ENCODE results near the gene GSTT2.
"Not testable (repeated sequence)": the region's sequence is repeated elsewhere in the genome, so short reads cannot be mapped to it uniquely, and the experiment has no call there.

Gene GSTT2

DNA sequence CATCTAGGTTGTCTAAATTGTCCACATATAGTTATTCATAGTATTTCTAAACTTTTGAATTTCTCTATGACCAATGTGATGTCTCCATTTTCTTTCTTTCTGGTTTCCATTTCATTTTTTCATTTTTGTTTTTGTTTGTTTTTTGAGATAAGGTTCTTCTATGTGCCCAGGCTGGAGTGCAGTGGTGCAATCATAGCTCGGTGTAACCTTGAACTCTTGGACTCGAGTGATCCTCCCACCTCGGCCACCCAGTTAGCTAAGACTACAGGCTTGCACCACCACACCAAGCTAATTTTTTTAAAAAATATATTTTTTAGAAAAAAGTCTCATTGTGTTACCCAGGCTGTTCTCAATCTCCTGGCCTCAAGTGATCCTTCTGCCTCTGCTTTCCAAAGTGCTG is 17.2 kb downstream of the GSTT2 start:
- DNase-seq (no peak), ATAC-seq (no peak)
- Mint-ChIP-seq H3K4me1 (peaks cover 5% of the 10 kb centered on the region), H3K27me3 (no peaks in the 10 kb centered on the region), H3K9me3 (no peaks in the 10 kb centered on the region), H3K27ac (no peak overlapping the region), H3K4me3 (no peak overlapping the region)

DNA sequence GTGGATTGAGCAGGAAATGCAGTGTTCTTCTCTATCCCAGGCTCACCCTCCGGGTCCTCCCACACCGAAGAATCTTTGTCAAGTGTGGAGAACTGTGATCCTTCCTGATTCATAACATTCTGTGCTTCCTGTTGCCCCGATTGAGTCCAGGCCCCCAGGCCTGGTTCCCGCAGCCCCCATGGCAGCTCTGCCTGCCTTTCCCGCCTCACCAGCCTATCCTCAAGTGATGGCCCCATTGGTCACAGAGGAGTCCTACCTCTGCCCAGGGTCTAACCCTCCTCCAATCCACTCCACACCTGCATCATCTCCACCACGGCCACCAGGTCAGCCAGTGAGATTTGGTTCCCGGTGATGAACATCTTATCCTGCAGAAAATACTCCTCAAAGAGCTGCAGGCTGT is 19.8 kb downstream of the GSTT2 start:
- H3K4me3 Mint-ChIP-seq, H3K27ac Mint-ChIP-seq, H3K9me3 Mint-ChIP-seq, ATAC-seq, H3K27me3 Mint-ChIP-seq, DNase-seq, H3K4me1 Mint-ChIP-seq: not testable (repeated sequence)

DNA sequence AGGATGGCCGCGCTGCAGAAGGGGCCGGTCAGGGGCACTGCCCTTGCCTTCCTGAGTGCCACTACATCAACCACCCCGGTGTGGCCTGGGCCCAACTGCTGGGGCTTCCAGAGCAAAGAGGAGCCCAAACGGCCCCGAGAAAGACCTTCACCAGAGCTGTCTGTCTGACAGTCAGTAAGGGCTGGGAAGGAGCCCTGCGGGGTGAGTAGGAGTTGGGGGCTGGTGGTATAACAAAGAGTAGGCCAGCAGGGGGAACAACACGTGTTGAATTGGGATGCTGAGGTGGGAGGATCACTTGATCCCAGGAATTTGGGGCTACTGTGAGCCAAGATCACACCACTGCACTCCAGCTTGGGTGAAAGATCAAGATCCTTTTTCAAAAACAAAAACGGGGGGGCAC is 21.4 kb downstream of the GSTT2 start:
- DNase-seq (no peak), ATAC-seq (no peak)
- H3K4me1 Mint-ChIP-seq = peaks cover 2% of the 10 kb centered on the region
- no peaks in the 10 kb centered on the region for H3K9me3 Mint-ChIP-seq
- no peaks in the 10 kb centered on the region for H3K27me3 Mint-ChIP-seq
- no peak overlapping the region for H3K27ac Mint-ChIP-seq
- no peak overlapping the region for H3K4me3 Mint-ChIP-seq

DNA sequence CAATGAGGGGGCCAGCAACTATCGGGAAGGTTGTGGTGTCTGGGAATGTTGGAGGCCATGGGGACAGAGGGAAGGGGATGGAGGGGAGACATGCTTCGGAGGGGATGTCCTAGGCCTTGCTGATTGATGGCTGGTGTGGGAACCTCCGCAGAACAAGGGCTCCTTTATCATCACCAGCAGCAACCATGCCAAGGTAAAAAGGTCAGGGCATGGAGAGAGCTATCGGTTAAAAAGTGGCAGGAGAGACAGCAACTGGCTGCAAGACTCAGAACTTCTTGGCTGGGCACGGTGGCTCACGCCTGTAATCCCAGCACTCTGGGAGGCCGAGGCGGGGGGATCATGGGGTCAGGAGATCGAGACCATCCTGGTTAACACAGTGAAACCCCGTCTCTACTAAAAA is 22.3 kb downstream of the GSTT2 start:
- no peaks in the 10 kb centered on the region for H3K27me3 Mint-ChIP-seq
- DNase-seq = no peak
- H3K4me3 Mint-ChIP-seq = no peak overlapping the region
- H3K9me3 Mint-ChIP-seq = no peaks in the 10 kb centered on the region
- no peak overlapping the region for H3K27ac Mint-ChIP-seq
- H3K4me1 Mint-ChIP-seq = no peaks in the 10 kb centered on the region
- ATAC-seq = no peak

DNA sequence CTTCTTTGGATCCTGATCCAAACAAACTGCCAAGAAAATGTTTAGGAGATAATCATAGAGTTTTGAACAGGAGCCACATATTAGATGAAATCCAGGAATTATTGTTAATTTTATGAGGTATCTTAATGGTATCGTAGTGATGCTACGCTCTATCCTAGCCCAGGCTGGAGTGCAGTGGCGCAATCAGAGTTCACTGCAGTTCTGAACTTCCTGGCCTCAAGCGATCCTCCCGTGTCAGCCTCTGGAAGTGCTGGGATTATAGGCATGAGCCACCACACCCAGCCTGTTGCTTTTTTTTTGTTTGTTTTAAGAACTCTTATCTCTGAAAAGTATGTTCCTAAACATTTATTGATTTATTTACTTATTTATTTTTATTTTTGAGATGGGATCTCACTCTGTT is 22.9 kb downstream of the GSTT2 start:
- no peak overlapping the region for H3K27ac Mint-ChIP-seq
- no peak overlapping the region for H3K4me3 Mint-ChIP-seq
- H3K4me1 Mint-ChIP-seq = no peaks in the 10 kb centered on the region
- no peaks in the 10 kb centered on the region for H3K27me3 Mint-ChIP-seq
- ATAC-seq (no peak), DNase-seq (no peak)
- H3K9me3 Mint-ChIP-seq = no peaks in the 10 kb centered on the region

DNA sequence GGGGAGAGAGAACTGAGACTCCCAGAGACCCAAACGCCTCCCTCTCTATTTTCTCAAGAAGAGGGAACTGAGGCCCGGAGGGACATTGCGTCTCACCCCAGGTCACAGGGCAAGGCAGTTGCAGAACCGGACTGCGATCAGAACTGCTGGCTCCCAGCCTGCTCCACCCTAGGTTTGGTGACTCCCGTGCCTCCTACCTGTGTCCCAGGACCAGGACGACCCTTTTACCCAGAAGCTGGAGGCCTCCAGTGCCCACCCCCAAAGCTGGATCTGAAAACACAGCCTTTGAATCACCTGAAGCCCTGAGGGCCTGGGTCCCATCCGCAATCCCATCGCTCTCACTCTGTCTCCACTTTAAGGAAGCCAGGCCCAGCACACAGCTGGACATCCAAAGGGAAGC is 24.0 kb downstream of the GSTT2 start:
- H3K4me1 Mint-ChIP-seq = no peaks in the 10 kb centered on the region
- no peak for DNase-seq
- H3K9me3 Mint-ChIP-seq = no peaks in the 10 kb centered on the region
- no peak overlapping the region for H3K27ac Mint-ChIP-seq
- no peak for ATAC-seq
- no peak overlapping the region for H3K4me3 Mint-ChIP-seq
- H3K27me3 Mint-ChIP-seq = no peaks in the 10 kb centered on the region

DNA sequence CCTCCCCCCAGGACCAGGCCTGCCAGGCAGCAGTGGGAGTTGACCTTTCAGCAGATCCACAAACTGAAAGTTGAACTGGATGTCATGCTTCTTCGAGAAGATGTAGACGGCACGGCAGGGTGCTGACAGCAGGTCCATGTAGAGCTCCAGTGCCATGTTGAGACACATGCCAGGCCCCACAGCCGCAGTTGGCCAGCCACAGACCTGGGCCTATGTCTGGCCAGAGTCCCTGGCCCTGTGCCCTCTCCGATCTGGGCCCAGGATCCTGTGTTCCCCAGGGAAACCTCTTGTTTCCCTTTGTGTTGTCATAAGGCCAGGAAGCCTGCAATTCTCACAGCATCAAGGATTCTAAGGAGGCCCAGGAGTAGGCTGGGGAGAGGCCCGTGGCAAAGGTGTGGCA is 25.3 kb downstream of the GSTT2 start, which contains the start of gene GSTT4:
Gene GSTT4, minus strand, starts transcription at position 253 of the 400 bp plus-strand sequence. Its CDS starts 97 bp downstream, at position 156.
- Mint-ChIP-seq H3K4me1 (no peaks in the 10 kb centered on the region), H3K27me3 (no peaks in the 10 kb centered on the region), H3K27ac (peak within 1 kb of the TSS; percentile 15 to 71), H3K9me3 (no peaks in the 10 kb centered on the region), H3K4me3 (no peak within 1 kb of the TSS)
- ATAC-seq (no peak), DNase-seq (no peak)

DNA sequence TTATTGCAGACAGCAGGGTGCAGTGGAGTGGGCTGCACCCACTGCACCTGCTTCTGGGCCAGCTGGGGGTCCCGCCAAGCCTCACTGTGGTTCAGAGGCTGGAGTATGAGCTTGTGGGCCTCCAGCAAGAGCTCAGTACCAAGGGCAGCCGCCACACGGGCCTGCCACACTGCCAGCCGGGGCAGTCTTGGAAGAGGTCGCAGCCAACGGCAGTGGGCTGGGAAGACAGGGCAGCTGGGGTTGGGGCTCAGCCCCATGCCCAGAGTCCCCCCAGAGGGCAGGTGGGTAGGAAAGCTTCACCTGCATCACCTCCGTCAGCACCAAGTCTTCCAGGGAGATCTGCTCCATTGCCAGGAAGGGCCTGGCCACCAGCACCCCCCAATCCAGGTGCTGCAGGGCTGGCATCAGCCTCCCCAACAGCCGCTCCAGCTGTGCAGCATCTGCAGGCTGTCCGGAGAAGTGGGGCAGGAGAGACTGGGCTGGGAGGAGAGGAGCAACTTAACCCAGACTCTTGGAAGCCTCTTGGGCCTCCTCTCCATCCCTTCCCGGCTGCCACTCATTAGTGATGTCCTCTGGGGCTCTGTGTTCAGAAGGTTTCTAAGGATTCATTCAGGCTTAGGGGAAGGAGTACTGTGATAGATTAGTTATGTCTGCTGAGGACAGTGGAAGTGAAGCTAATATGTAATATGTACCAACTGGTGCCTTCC is 26.4 kb downstream of the GSTT2 start:
- H3K27ac Mint-ChIP-seq = no peak overlapping the region
- no peak overlapping the region for H3K4me3 Mint-ChIP-seq
- H3K27me3 Mint-ChIP-seq = no peaks in the 10 kb centered on the region
- no peaks in the 10 kb centered on the region for H3K9me3 Mint-ChIP-seq
- no peaks in the 10 kb centered on the region for H3K4me1 Mint-ChIP-seq
- no peak for DNase-seq
- ATAC-seq = no peak

DNA sequence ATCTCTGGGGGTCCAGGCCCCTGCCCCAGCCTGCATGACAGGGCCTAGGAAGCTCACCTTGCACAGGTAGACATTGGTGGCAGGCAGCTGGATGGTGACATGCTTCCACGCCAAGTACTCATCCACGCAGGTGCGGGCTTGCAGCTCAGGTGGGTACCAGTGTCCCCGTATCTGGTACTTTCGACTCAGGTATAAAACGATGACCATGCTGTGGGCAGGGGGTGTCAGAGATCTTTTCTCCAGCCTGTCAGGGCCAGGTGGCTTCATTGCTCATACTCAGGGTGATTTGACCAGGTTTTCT is 26.9 kb downstream of the GSTT2 start:
- ATAC-seq = no peak
- H3K4me3 Mint-ChIP-seq = no peak overlapping the region
- H3K4me1 Mint-ChIP-seq = no peaks in the 10 kb centered on the region
- DNase-seq = no peak
- H3K9me3 Mint-ChIP-seq = no peaks in the 10 kb centered on the region
- H3K27ac Mint-ChIP-seq = no peak overlapping the region
- no peaks in the 10 kb centered on the region for H3K27me3 Mint-ChIP-seq

DNA sequence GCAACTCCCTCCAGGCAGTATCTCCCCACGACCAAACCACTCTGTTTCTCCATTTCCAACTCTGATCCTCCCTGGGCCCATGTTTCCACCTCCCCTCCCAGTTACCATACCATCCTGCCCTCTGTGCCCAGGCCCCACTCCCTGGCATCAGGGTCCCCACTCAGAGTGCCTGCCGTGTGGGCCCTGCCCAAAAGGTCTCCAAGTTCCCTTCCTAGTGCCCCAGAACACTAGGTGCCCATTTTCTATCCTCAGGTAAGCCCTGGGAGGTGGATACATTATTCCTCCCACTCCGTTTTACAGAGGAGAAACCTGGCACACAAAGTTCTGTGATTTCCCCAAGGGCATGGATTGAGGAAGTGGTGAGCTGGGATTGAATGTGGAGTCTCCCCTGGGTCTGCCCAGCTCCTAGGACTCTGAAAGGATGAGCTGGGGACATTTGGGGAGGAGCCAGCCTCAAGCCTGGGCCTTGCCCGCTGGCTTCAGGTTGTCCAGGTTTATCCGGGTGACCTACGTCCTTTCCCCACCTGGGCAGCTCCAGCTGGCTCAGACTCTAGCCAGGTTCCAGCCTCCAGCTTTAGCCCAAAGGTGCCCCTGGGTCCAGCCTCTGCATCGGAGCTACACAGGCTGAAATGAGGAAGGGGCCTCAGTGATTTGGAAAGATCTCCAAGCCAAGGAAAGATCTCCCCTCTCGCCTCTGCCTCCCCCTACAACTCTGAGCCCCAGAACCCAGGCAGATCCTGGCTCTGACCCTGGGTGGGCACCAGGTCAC is 27.5 kb downstream of the GSTT2 start:
- H3K4me1 Mint-ChIP-seq = peaks cover 4% of the 10 kb centered on the region
- no peak overlapping the region for H3K4me3 Mint-ChIP-seq
- ATAC-seq = no peak
- DNase-seq = no peak
- no peaks in the 10 kb centered on the region for H3K9me3 Mint-ChIP-seq
- peak overlapping the region in 1 of 2 donors; percentile 84 for H3K27ac Mint-ChIP-seq
- H3K27me3 Mint-ChIP-seq = no peaks in the 10 kb centered on the region

DNA sequence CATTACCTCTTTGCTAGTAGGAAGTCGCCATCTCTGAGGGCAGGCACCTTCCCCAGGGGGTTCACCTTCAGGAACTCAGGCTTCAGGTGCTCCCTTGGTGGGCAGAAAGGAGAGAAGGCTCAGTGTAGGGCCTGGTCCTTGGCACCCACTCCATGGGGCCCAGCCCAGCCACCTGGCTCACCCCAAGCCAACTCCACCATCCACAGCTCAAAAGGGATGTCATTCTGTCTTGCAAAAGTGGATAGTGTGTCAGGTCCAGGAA is 28.0 kb downstream of the GSTT2 start:
- peaks cover 8% of the 10 kb centered on the region for H3K4me1 Mint-ChIP-seq
- ATAC-seq = no peak
- no peak overlapping the region for H3K4me3 Mint-ChIP-seq
- no peak for DNase-seq
- H3K9me3 Mint-ChIP-seq = no peaks in the 10 kb centered on the region
- no peaks in the 10 kb centered on the region for H3K27me3 Mint-ChIP-seq
- H3K27ac Mint-ChIP-seq = no peak overlapping the region

DNA sequence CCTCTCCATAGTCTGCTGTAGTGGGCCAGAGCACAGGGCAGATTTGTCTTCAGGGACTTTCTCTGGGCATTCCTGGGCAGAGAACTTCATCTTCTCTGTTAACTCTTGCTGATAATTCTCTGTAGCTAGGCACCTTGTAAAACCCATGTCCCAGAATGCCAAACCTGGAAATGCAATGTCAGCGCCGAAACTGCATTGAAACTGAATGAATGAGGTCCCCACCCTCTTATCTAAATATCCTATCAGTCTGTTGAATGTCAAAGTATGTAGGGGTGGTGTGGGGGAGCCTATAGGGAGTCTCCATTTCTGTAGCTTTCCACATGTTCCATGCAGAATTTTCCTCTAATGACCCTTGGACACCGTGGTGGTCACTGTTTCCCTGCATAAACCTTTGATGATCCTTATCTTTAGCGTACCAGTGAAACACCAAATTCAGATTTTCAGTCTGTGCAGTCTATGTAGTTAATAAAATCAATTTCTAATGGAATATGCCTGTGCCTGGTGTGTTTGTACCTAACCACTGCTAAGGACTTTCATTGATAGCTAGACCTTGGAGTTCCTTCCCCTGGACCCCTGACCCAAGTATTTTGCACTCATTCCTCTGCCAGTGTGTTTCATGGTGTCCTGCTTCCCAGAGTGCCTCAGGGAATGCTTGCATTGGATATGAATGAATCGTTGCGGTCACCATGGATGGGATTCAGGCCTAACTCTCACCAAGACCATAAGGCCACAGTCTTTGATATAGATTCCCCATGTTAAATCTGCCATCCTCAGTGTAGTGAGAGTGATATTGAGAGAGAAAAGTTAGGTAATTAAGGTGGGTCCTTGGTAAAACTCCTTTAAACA is 28.7 kb downstream of the GSTT2 start:
- DNase-seq (no peak), ATAC-seq (no peak)
- H3K4me1 Mint-ChIP-seq = peaks cover 14% of the 10 kb centered on the region
- no peak overlapping the region for H3K27ac Mint-ChIP-seq
- H3K4me3 Mint-ChIP-seq = no peak overlapping the region
- no peaks in the 10 kb centered on the region for H3K27me3 Mint-ChIP-seq
- no peaks in the 10 kb centered on the region for H3K9me3 Mint-ChIP-seq

DNA sequence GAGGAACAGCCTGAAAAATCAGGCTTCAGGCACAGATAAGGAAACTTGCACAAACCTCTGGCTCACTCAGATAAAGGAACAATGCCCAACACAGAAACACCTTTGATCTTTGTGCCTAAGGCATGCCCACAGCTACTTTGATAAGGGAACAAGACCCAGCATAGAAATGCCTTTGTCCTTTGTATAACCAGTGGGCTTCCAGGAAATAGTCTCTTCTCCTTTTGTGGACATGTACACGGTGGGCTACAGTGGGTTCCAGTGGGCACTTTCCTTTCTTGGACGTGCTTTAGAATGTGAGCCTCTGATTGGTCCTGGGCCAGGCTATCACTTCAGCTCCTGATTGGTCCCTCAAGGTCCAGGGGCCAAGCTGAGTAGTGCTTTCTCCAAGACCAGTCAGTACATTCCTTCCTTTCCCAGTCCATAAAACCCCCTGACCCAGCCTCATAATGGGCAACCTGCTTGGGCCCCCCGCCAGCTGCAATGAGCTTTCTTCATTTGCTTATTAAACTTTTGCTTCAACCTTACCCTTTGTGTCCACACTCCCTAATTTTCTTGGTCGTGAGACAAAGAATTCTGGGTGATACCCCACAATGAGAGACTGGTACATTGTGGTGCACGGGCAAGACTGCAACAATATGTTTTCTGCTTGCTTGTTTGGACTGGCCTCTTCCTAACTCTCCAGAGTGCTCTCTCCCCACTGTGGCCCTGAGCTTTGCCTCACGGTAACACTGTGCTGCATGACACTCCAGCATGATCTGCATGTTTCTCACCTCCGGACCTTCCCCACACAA is 29.5 kb downstream of the GSTT2 start:
- no peaks in the 10 kb centered on the region for H3K9me3 Mint-ChIP-seq
- DNase-seq = no peak

DNA sequence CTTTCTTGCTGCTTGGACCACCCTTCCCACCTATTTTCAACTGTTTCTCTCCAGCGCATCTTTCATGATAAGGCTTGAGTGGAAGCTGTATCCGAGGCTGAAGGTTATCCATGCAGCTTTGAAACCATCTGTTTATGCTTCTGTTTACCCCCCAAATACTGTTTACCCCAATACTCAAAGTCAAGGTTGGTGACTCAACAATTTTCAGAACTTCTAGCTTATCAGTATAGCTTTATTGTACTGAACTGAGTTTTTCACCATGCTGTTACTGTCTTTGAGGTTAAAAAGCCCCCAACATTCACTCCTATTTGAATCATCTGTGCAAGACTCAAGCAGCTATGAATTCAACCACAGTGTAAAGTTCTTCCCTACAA is 30.1 kb downstream of the GSTT2 start:
- no peak for DNase-seq
- ATAC-seq = no peak
- Mint-ChIP-seq H3K4me3 (peak overlapping the region in 1 of 2 donors; percentile 6), H3K27ac (no peak overlapping the region), H3K9me3 (no peaks in the 10 kb centered on the region), H3K27me3 (no peaks in the 10 kb centered on the region), H3K4me1 (peaks cover 27% of the 10 kb centered on the region)

More for the DNA sequence above, 29.5 kb downstream of the GSTT2 start:
- peaks cover 22% of the 10 kb centered on the region for H3K4me1 Mint-ChIP-seq
- H3K27ac Mint-ChIP-seq = no peak overlapping the region
- no peak overlapping the region for H3K4me3 Mint-ChIP-seq
- no peak for ATAC-seq
- H3K27me3 Mint-ChIP-seq = no peaks in the 10 kb centered on the region

DNA sequence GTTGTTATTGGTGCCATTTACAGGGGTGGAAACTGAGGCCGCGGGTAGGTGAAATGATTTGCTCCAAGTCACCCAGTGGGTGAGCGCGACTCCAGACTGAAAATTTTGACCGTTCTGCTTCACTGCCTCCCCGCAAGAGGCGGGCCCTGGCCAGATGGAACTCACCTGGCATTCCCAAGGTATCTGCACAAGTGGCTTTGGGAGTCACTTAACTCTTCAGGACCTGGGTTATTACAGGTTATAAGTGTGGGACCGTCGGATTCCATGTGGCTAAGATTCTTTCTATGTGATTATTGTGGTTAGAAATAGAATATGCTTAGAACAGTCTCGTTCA is 31.8 kb downstream of the GSTT2 start:
- H3K27ac Mint-ChIP-seq = peak overlapping the region; percentile 92 to 95
- H3K9me3 Mint-ChIP-seq = no peaks in the 10 kb centered on the region
- H3K27me3 Mint-ChIP-seq = no peaks in the 10 kb centered on the region
- DNase-seq (no peak), ATAC-seq (no peak)
- H3K4me3 Mint-ChIP-seq = peak overlapping the region; percentile 90 to 92
- peaks cover 27% of the 10 kb centered on the region for H3K4me1 Mint-ChIP-seq

DNA sequence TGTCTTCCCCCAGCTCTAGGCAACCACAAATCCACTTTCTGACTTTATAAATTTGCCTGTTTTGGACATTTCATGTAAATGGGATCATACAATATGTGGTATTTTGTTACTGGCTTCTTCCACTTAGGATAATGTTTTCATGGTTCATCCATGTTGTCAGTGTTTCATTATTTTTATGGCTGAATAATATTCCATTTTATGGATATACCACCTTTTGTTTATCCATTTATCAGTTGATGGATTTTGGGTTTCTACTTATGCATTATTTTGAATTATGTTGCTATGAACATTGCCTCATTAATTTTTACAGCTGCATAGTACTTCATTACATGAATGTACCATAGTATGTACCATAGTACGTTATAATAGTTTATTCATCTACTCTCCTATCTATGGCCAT is 36.2 kb downstream of the GSTT2 start:
- Mint-ChIP-seq H3K9me3 (no peaks in the 10 kb centered on the region), H3K27me3 (no peaks in the 10 kb centered on the region), H3K4me3 (no peak overlapping the region), H3K27ac (no peak overlapping the region), H3K4me1 (peaks cover 46% of the 10 kb centered on the region)
- ATAC-seq = no peak
- no peak for DNase-seq

Measured in stimulated activated naive CD8-positive, alpha-beta T cell treated with anti-CD3 and anti-CD28 coated beads, Interleukin-15, amount 100 ng/mL, for 72 hours (primary cell).